Measurements from ENCODE around the gene KIF23. TPM values are rescaled to one million over a fixed set of nuclear protein-coding genes. Genes with fewer than 3 reads are reported as not detected.

KIF23 gene
- total RNA-seq, 2 donors from 2014 or later: 53.4 to 82.6 TPM

GRCh38 chr15:69408841-69409240, 5.3 kb upstream of the KIF23 start:
- no peak for TF ChIP-seq CTCF (conservative IDR thresholded peaks at IDR 0.05)
- H3K9ac ChIP-seq (ENCODE audit: extremely low read depth, low read length, poor library complexity, severe bottlenecking): no peak overlapping the region
- H3K27me3 Mint-ChIP-seq (ENCODE audit: insufficient read depth): no peaks in the 10 kb centered on the region
- H3K27ac Mint-ChIP-seq: no peak overlapping the region
- H3K4me3 Mint-ChIP-seq: no peak overlapping the region
- no peak overlapping the region for H3K27ac ChIP-seq (ENCODE audit: low read depth, low read length)
- H3K36me3 ChIP-seq (ENCODE audit: control insufficient read depth, insufficient read depth, low read length): peaks cover 35% of the 10 kb centered on the region
- H3K9me3 ChIP-seq (ENCODE audit: control insufficient read depth, low read length): no peaks in the 10 kb centered on the region
- no peaks in the 10 kb centered on the region for H3K27me3 ChIP-seq (ENCODE audit: control insufficient read depth, insufficient read depth, low read length, poor library complexity, severe bottlenecking)
- no peak overlapping the region for H3K4me3 ChIP-seq (ENCODE audit: low read length)
- H3K4me1 ChIP-seq (ENCODE audit: control insufficient read depth, insufficient read depth, low read length): no peaks in the 10 kb centered on the region
- no peaks in the 10 kb centered on the region for H3K9me3 Mint-ChIP-seq
- peaks cover 12% of the 10 kb centered on the region for H3K36me3 Mint-ChIP-seq (ENCODE audit: low read depth)
- no peak for DNase-seq
- 87 to 92% methylated on average over 2 to 3 of the region's 3 CpGs for WGBS, 2 experiments (ENCODE audit: insufficient coverage in 1 of 2, insufficient read length in 1 of 2)
- H3K4me1 Mint-ChIP-seq: peaks cover under 1% of the 10 kb centered on the region

- no peaks in the 10 kb centered on the region for H3K9me3 Mint-ChIP-seq
- no peaks in the 10 kb centered on the region for H3K4me1 ChIP-seq (ENCODE audit: control insufficient read depth, insufficient read depth, low read length)
- H3K27me3 ChIP-seq (ENCODE audit: control insufficient read depth, insufficient read depth, low read length, poor library complexity, severe bottlenecking): no peaks in the 10 kb centered on the region
- H3K36me3 ChIP-seq (ENCODE audit: control insufficient read depth, insufficient read depth, low read length): peaks cover 21% of the 10 kb centered on the region
- 74 to 81% methylated on average over 8 to 9 of the region's 9 CpGs for WGBS, 2 experiments (ENCODE audit: insufficient coverage in 1 of 2, insufficient read length in 1 of 2)
- no peak overlapping the region for H3K4me3 ChIP-seq (ENCODE audit: low read length)
- DNase-seq: peak; percentile 76
- no peak overlapping the region for H3K4me3 Mint-ChIP-seq
- no peak overlapping the region for H3K9ac ChIP-seq (ENCODE audit: extremely low read depth, low read length, poor library complexity, severe bottlenecking)
- H3K9me3 ChIP-seq (ENCODE audit: control insufficient read depth, low read length): no peaks in the 10 kb centered on the region
- H3K27ac ChIP-seq (ENCODE audit: low read depth, low read length): no peak overlapping the region
- no peak overlapping the region for H3K27ac Mint-ChIP-seq
- H3K27me3 Mint-ChIP-seq (ENCODE audit: insufficient read depth): no peaks in the 10 kb centered on the region
- peaks cover under 1% of the 10 kb centered on the region for H3K36me3 Mint-ChIP-seq (ENCODE audit: low read depth)
- TF ChIP-seq CTCF (conservative IDR thresholded peaks at IDR 0.05): peak; percentile 52
- peaks cover 4% of the 10 kb centered on the region for H3K4me1 Mint-ChIP-seq
Measured at GRCh38 chr15:69410248-69410874, 3.8 kb upstream of the KIF23 start.

GRCh38 chr15:69412274-69412673, 1.9 kb upstream of the KIF23 start:
- no peaks in the 10 kb centered on the region for H3K27me3 ChIP-seq (ENCODE audit: control insufficient read depth, insufficient read depth, low read length, poor library complexity, severe bottlenecking)
- H3K4me3 ChIP-seq (ENCODE audit: low read length): no peak overlapping the region
- peaks cover 17% of the 10 kb centered on the region for H3K36me3 ChIP-seq (ENCODE audit: control insufficient read depth, insufficient read depth, low read length)
- H3K9me3 Mint-ChIP-seq: no peaks in the 10 kb centered on the region
- H3K9ac ChIP-seq (ENCODE audit: extremely low read depth, low read length, poor library complexity, severe bottlenecking): no peak overlapping the region
- no peak overlapping the region for H3K27ac ChIP-seq (ENCODE audit: low read depth, low read length)
- DNase-seq: no peak
- no peaks in the 10 kb centered on the region for H3K4me1 ChIP-seq (ENCODE audit: control insufficient read depth, insufficient read depth, low read length)
- peaks cover 2% of the 10 kb centered on the region for H3K36me3 Mint-ChIP-seq (ENCODE audit: low read depth)
- H3K27me3 Mint-ChIP-seq (ENCODE audit: insufficient read depth): no peaks in the 10 kb centered on the region
- H3K4me1 Mint-ChIP-seq: peaks cover 8% of the 10 kb centered on the region
- H3K9me3 ChIP-seq (ENCODE audit: control insufficient read depth, low read length): no peaks in the 10 kb centered on the region
- TF ChIP-seq CTCF (conservative IDR thresholded peaks at IDR 0.05): no peak
- no peak overlapping the region for H3K27ac Mint-ChIP-seq
- no peak overlapping the region for H3K4me3 Mint-ChIP-seq

All from endodermal cell (in vitro differentiated cells).